ENCODE data around the gene CPD. TPM values are rescaled to one million over a fixed set of nuclear protein-coding genes. Genes with fewer than 3 reads are reported as not detected.
"Not testable (repeated sequence)": the region's sequence is repeated elsewhere in the genome, so short reads cannot be mapped to it uniquely, and the experiment has no call there.

The CPD gene
- 26.6 TPM for polyA plus RNA-seq (2012; ENCODE audit: insufficient read depth, insufficient read length)

DNA sequence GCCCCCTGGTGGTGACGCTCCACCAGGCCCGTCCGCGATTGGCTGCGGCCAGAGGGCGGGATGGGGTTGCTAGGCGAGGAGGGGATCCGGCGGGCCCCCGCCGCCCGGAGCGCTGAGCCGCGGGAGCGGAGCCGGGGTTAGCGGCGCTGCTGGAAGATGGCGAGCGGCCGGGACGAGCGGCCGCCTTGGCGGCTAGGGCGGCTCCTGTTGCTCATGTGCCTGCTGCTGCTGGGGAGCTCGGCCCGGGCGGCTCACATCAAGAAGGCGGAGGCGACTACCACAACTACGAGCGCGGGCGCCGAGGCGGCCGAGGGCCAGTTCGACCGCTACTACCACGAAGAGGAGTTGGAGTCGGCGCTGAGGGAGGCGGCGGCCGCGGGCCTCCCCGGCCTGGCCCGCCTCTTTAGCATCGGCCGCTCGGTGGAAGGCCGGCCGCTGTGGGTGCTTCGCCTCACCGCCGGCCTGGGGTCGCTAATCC is at the start of gene CPD:
TSS of gene CPD (plus strand) at position 103 of the 478 bp plus-strand sequence. CDS start at position 157, 54 bp downstream.
- DNase-seq (ENCODE audit: low read depth, low spot score) = peak; percentile 87
- H3K4me3 ChIP-seq (ENCODE audit: low read length) = peak within 1 kb of the TSS; percentile 66

DNA sequence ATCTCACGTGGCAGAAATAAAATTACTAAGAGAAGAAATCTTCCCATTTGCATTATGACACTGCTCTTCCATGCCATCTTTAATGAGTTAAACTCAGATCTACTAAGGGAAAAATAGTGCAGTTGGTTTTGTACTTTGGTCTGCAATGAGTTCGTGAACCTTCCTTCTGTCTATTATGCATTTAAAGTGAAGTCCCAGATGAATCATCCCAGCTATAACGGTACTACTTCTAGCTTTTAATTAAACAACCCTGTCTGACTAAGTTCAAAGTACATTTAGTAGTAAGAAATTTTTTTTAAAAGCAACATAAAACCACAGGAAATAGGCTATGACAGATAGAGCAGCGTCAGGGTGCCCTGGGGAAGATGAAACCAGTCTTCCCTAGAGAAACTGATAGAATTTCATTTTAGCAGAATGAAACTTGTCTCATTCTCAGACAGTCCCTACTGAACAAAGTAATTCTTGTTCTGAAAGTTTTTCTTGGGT is 46.6 kb upstream of the CPD start:
- DNase-seq (ENCODE audit: low read depth, low spot score) = peak; percentile 88
- H3K4me3 ChIP-seq (ENCODE audit: low read length) = peak overlapping the region; percentile 25

DNA sequence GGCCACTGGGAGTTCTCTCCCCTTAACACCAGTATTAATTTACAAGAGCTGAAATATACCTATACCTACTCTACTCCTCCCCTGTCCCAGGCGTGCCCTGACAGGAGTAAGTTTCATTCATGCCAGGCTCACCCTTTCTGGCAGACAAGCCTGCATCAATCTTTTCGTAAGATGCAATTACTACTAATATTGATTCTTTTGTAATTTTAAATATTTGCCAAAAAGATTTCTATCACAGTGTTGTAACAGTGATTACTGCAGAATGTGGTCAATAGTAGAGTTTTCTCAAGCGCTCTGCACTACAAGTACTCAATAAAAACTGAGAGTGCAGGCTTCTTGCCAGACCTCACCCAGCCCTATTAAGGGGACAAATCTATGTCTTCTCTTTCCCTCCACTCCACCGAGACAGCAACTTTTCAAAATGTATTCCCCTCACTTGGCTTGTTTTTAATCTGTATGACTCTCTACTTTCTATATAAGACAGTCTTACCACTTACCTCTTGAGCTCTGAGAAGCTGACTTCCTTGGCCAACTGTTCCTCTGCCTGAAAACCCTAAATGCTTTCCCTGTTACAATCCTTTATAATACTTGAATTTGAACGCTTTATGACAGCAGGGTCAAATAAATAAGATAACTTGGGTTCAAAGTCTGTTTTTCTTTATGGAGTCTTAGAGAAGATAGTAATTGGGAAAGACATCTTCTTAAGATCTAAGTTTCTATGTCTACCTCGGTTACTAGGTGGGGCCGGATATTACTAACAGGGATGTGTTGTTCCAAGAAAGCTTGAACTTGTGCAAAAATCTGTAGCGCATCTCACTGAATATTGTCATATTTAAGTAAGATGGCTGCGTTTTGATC is 45.0 kb upstream of the CPD start, which contains the start of gene TMIGD1:
TSS of gene TMIGD1 (minus strand) at position 555 of the 858 bp plus-strand sequence. CDS start 1,924 bp downstream, outside the sequence.
- no peak for DNase-seq (ENCODE audit: low read depth, low spot score)
- no peak within 1 kb of the TSS for H3K4me3 ChIP-seq (ENCODE audit: low read length)

DNA sequence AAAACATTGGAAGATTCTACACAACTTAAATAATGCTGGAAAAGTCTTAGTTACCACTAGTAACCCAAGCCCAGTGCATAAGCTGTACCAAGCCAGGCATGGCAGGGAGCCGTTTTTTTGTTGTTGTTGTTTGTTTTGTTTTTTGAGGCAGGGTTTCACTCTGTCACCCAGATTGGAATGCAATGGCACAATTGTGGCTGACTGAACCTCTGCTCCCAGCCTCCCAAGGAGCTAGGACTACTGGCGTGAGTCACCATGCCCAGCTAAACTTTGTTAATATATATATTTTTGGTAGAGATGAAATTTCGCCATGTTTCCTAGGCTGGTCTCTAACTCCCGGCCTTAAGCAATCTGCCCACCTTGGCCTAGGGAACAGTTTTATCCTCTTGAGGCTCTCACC is 44.3 kb upstream of the CPD start:
- no peak overlapping the region for H3K4me3 ChIP-seq (ENCODE audit: low read length)
- DNase-seq (ENCODE audit: low read depth, low spot score) = no peak

DNA sequence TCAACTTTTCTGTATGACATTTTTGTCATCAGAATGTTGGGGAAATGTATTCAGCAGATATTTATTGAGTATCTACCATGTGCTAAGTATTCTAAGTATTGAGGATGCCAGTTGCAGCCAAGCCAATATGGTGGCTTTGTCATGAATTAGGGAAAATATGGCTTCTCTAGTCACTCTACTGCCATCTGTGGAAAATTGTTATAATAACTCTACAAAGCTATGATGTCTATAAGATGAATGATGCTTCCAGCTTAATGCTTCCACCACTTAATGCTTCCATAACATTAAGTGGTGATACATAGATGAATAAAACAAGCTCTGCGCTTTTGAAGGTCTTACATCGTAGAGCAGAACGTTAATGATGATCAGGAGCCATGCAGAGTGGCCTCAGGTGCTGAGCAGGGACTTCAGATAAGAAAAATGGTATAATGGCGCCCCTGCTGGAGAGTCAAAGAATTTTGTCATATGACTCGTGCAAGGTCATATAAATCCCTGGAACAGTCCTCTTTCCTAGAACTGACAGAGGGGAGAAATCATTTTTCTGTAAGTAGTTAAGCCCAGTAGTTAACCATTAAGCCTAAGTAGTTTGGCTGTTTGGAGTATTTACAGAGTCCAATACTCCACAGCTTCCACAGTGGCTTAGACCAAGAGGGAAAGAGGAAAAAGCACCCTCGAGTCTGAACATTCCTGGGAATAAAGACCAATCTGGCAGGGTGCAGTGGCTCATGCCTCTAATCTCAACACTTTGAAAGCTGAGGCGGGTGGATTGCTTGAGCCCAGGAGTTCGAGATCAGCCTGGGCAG is 42.2 kb upstream of the CPD start:
- DNase-seq (ENCODE audit: low read depth, low spot score) = peak; percentile 76
- peak overlapping the region; percentile 28 for H3K4me3 ChIP-seq (ENCODE audit: low read length)

DNA sequence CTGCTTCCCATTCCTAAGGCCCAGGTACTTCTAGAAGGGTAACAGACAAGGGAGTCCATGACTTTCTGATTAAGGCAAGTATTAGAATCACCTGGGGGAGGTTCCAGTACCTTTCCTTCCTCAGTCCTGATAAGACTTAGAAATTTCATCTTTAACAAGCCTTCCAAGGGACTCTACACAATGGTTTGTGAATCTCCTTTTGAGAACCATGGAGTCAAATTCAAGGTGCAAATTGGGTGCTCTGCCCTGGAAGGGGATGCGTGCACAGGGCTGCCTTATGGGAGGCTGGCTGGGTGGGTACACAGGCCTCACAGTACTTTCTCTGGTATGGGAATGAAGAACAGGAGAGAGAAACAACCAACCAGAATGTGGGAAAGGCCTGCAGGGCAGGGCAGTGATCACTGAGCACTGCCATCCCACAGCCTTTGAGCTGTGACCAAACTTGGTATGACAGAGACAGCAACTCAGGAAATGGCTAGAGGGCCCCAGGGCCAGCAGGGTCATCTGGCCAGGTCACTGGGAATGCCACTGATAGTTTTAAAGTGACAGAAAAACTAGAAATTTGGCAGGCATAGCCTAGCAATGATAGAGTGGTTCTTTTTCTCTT is 41.2 kb upstream of the CPD start:
- DNase-seq (ENCODE audit: low read depth, low spot score) = no peak

DNA sequence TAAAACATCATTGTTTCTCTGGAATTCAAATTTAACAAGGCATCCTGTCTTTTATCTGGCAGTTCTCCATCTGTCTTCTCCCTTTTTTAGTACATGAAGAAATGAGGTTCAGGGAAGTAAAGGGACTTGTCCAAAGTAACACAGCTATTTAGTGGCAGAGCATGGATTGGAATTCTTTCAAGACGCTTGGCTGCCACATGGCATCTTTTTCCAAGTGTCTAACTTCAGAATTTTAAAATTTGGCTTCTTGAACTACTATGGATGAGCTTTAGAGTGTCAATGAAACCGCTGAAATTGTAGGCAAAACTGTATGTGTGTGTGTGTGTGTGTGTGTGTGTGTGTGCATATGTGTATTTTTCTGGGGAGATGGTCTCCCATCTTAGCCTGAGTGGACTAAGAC is 39.6 kb upstream of the CPD start:
- H3K4me3 ChIP-seq (ENCODE audit: low read length) = no peak overlapping the region
- no peak for DNase-seq (ENCODE audit: low read depth, low spot score)

More for the DNA sequence above, 41.2 kb upstream of the CPD start:
- H3K4me3 ChIP-seq (ENCODE audit: low read length) = no peak overlapping the region

DNA sequence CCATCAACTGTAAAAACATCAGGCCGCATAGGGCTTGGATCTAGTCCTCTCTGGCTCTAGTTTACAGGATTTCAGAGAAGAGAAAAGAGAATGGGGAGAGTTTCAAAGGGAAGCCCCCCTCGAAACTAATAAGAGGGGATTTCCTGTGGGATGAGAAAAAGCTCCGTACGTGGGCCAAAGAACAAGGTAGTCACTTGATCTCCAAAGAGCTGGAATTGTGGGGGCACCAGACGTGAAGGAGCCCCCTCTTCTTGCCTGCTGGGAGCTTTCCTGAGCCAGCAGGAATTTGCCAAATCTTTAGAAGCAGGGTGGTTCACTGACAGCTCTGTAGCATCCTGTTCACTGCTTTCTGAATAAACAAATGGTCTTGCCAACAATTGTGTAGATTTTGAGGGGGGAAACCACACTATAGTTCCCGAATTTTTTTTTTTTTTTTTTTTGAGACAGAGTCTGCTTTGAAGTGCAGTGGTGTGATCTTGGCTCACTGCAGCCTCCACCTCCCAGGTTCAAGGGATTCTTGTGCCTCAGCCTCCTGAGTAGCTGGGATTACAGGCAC is 37.8 kb upstream of the CPD start:
- no peak for DNase-seq (ENCODE audit: low read depth, low spot score)
- no peak overlapping the region for H3K4me3 ChIP-seq (ENCODE audit: low read length)

DNA sequence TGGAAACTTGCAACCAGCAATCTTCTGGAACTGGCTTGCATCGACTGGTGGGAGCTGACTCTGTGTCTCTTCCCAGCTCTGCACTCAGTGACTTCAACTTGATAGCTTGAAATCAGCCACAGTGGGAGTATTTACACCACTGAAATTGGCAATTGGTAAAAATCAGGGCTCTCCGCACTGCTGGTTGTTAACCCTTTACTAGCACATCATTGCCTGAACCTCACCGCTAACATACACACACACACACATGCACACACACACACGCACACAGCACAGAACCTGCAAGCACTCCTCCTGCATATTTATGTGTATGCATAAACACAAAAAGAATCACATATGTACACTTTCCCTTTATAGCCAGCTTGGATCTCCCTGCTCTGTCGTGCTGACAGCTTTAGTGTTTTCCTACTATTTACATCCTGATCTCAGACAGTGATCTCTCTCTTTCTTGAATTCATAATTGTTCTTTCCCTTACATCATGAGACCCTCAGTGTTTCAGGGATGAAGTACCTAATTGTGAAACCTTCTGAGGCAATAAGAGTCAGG is 37.0 kb upstream of the CPD start:
- no peak overlapping the region for H3K4me3 ChIP-seq (ENCODE audit: low read length)
- DNase-seq (ENCODE audit: low read depth, low spot score) = no peak

DNA sequence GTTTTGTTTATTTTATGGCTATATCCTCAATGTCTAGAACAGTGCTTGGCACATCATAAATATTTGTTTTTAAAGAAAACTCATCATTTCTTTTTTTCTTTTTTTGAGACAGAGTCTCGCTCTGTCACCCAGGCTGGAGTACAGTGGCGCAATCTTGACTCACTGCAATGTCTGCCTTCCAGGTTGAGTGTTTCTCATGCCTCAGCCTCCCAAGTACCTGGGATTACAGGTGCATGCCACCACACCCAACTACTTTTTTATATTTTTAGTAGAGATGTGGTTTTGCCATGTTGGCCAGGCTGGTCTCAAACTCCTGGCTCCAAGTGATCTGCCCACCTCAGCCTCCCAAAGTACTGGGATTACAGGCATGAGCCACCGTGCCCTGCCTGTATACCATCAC is 35.5 kb upstream of the CPD start:
- DNase-seq (ENCODE audit: low read depth, low spot score); H3K4me3 ChIP-seq (ENCODE audit: low read length): not testable (repeated sequence)

DNA sequence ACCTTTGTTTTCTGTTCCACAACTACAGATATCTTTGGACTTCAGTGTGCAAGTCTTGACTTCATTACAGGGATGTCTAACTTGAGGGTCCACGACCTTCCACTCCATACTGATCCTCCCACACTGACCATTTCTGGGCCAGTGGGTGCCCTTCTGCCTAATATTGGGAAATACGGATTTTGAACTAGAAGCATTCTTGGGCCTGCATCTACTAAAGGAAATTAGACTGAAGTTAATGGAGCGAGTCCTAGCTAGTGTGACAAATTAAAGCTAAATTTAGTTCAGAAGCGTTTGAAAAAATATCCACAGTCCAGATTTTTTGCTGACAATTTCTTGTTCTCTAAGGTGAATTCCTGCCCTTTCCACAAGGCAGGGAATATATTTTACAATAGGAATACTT is 34.9 kb upstream of the CPD start:
- DNase-seq (ENCODE audit: low read depth, low spot score) = no peak
- no peak overlapping the region for H3K4me3 ChIP-seq (ENCODE audit: low read length)

DNA sequence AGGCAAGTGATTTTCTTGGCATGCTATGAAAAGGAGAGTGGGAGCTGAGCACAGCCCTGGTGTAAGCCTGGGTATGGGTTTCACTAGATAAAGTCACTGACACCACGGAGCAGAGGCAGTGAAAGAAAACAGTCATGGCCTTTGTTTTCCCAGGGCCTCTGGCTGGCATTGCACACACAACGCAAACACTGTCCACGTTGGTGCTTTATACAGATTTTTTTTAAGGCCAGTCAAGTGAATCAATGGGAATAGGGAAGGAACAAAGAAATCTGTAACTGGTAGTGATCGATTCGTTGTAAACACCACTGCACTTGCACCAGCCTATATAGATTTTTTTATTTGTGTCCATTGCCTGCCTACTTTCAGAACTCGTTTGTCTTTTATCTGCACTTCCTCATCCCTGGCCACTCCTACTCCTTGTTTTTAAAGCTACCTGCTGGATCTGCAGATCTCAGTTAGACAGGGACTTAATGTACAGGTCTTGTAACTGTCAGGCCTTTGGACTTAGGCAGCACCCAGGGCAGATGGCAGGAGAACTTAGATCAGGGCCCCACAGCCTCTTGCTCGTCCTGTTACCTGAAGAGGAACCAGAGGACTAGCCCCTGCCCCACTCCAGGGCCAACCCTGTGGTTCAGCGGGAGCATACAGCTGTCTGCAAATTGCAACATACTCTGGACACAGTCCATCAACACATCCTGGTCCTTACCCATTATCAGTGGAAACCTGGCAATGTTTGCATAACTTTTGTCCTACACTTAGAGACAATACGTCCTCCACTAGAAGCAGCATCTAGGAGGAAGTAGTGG is 34.2 kb upstream of the CPD start:
- no peak overlapping the region for H3K4me3 ChIP-seq (ENCODE audit: low read length)
- DNase-seq (ENCODE audit: low read depth, low spot score) = no peak

DNA sequence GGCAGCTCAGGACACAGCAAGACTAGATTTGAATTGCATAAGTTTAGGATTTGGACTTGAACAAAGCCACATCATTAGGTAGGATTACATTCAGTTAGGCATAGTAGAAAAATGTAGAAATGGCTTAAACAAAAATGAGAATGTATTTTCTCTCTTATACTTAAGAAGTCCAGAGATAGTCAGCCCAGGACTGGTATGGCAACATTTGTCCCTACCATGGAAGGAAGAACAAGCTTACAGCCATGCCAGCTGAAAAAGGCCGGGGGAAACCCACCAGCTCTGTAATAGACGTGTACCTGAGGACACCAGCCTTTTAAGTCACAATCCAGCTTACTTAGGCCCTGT is 33.7 kb upstream of the CPD start:
- no peak overlapping the region for H3K4me3 ChIP-seq (ENCODE audit: low read length)
- no peak for DNase-seq (ENCODE audit: low read depth, low spot score)

DNA sequence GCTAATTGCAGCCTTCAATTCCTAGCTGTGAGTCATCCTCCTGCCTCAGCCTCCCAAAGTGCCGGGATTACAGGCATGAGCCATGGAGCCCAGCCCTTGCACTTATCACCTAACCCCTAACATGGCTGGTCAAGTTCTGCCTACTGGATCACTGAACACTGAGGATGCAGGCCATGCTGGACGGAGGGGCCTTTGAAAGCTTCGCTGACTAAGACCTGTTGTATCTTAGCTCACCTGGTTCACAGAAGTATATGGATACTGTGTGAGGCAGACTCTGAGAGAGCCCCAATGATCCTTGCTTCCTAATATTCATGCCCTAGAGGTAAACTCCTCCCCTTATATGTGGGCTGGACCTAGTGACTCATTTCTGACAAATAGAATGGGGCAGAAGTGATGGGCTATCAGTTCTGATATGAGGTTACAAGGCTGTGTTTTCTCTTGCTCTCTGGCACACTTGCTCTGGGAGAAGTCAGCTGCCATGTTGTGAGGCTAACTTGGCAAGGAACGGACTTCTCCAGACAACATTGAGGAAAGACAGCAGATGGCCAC is 33.1 kb upstream of the CPD start:
- H3K4me3 ChIP-seq (ENCODE audit: low read length) = no peak overlapping the region
- DNase-seq (ENCODE audit: low read depth, low spot score) = no peak

DNA sequence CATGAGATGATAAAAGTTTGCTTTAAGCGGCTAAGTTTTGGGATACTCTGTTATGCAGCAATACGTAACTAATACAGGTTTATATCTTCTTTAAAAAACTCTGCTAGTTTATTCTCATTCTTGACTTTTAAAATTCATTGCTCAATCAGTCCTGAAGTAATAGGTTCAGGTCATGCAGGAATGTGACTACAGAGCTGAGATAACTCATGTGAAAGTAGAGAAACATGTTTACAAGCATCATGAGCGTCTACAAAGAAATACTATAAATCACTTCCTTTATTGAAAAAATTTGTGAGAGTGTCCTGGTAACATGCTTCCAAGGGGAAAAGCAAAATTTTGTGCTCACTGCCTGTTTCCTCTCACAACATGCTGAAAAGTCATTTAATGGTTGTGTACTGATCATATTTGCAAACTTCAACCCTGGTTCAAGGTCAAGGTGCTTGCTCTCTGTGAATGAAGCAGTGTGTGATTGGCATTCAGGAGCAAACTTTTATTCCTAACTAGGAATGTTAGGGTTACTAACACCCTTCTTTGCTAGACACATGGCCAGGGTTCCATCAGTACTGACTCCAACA is 32.4 kb upstream of the CPD start:
- H3K4me3 ChIP-seq (ENCODE audit: low read length) = no peak overlapping the region
- no peak for DNase-seq (ENCODE audit: low read depth, low spot score)

DNA sequence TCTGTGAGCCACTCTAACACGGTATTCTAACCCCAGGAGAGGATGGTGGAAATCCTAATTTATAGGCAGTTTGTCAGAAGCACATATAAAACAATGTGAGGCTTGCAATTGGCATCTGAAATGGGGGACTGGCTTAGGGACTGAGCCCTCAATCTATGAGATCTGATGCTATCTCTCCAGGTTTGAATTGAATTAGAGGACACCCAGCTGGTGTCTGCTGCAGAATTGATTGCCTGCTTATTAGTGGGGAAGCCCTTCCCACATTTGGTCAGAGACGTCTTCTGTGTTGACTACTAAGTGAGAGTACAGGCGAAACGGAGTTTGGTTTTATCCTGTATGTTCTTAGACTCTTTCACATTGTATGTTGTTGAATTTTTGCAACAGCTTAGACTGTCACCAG is 31.2 kb upstream of the CPD start:
- no peak for DNase-seq (ENCODE audit: low read depth, low spot score)
- no peak overlapping the region for H3K4me3 ChIP-seq (ENCODE audit: low read length)

DNA sequence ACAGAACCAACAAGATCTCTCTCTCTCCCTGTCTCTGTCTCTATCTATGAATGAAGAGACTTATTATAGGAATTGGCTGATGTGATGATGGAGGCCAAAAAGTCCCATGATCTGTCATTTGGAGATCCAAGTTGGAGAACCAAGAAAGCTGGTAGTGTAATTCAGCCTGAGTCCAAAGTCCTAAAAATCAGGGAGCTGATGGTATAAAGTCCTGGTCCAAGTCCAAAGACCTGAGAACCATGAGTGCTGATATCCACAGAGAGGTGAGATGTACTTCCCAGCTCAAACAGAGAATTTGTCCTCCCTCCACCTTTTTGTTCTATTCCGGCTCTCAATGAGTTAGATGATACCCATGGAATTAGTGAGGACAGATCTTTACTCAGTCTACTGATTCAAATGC is 29.5 kb upstream of the CPD start:
- DNase-seq (ENCODE audit: low read depth, low spot score) = no peak

DNA sequence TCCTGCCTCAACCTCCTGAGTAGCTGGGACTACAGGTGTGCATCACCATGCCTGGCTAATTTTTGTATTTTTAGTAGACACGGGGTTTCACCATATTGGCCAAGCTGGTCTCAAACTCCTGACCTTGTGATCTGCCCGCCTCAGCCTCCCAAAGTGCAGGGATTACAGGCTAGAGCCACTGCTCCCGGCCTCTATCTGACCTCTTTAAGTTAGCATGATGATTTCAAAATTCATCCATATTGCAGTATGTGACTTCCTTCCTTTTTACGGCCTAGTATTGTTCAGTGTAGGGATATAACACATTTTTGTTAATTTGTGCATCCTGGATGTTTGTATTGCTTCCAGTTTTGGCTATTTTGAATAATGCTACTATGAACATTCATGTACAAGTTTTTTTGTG is 27.5 kb upstream of the CPD start:
- DNase-seq (ENCODE audit: low read depth, low spot score); H3K4me3 ChIP-seq (ENCODE audit: low read length): not testable (repeated sequence)

More for the DNA sequence above, 29.5 kb upstream of the CPD start:
- H3K4me3 ChIP-seq (ENCODE audit: low read length) = no peak overlapping the region

Measured in Jurkat, Clone E6-1 (cell line).